ENCODE results near the gene SARM1.

Gene SARM1

GRCh38 chr17:28342313-28342712, 29.2 kb upstream of the SARM1 start:
- no peak for DNase-seq

GRCh38 chr17:28343491-28343932, 28.0 kb upstream of the SARM1 start:
- DNase-seq = no peak

GRCh38 chr17:28344011-28344410, 27.5 kb upstream of the SARM1 start:
- no peak for DNase-seq

GRCh38 chr17:28344435-28344901, 27.0 kb upstream of the SARM1 start:
- no peak for DNase-seq

- DNase-seq = no peak
Measured at GRCh38 chr17:28345419-28346198, 25.9 kb upstream of the SARM1 start.

GRCh38 chr17:28346199-28346580, 25.3 kb upstream of the SARM1 start:
- no peak for DNase-seq

GRCh38 chr17:28346746-28347246, 24.7 kb upstream of the SARM1 start:
- DNase-seq = no peak

GRCh38 chr17:28347261-28347891, 24.1 kb upstream of the SARM1 start:
- no peak for DNase-seq

- no peak for DNase-seq
Measured at GRCh38 chr17:28348979-28349378, 22.5 kb upstream of the SARM1 start.

- DNase-seq = no peak
Measured at GRCh38 chr17:28350271-28350670, 21.2 kb upstream of the SARM1 start.

- DNase-seq = peak; percentile 36
Measured at GRCh38 chr17:28357061-28357900, 14.2 kb upstream of the SARM1 start, which contains the start of gene POLDIP2. Gene POLDIP2 (minus strand): TSS chr17:28357527. CDS start chr17:28357448, 79 bp downstream.

GRCh38 chr17:28357901-28358197, 13.6 kb upstream of the SARM1 start:
- no peak for DNase-seq

GRCh38 chr17:28363186-28363585, 8.3 kb upstream of the SARM1 start:
- DNase-seq = no peak

GRCh38 chr17:28363776-28364650, 7.5 kb upstream of the SARM1 start:
- no peak for DNase-seq

- no peak for DNase-seq
Measured at GRCh38 chr17:28364665-28365363, 6.7 kb upstream of the SARM1 start, which contains the start of gene SEBOX. Gene SEBOX (minus strand): TSS chr17:28365199. CDS start chr17:28365151, 48 bp downstream.

GRCh38 chr17:28365487-28365886, 6.0 kb upstream of the SARM1 start:
- DNase-seq = no peak

GRCh38 chr17:28366605-28367004, 4.9 kb upstream of the SARM1 start:
- DNase-seq = no peak

- no peak for DNase-seq
Measured at GRCh38 chr17:28367641-28368305, 3.7 kb upstream of the SARM1 start.

- no peak for DNase-seq
Measured at GRCh38 chr17:28368306-28368831, 3.1 kb upstream of the SARM1 start.

GRCh38 chr17:28368915-28369683, 2.4 kb upstream of the SARM1 start:
- no peak for DNase-seq

Measured in NCI-H187 treated with DMSO at 0.1 percent for 48 hours (cell line).